IMR-90 (cell line): Measurements from ENCODE around the gene RHBDF2. TPM values are rescaled to one million over a fixed set of nuclear protein-coding genes. Genes with fewer than 3 reads are reported as not detected.
A peak's percentile ranks its signal among the peaks of the same experiment; 100 is the strongest.
"Not testable (repeated sequence)": the region's sequence is repeated elsewhere in the genome, so short reads cannot be mapped to it uniquely, and the experiment has no call there.

Source experiments
- ATAC-seq: fragments of 200-7000 bp; cut with Tn5 transposase; 2 replicates; pipeline ENCODE4 v1.9.1; 2020; ENCODE audit warnings: low read depth, mild to moderate bottlenecking, moderate library complexity
- BruUV-seq: library from RNA; stranded (reverse); fragments of 400-500 nt; replicated peaks from 2 replicates; lab custom pipeline; 2021; lab: Mats Ljungman, UMichigan
- CTCF ChIA-PET: fragments of 300-600 bp; formaldehyde crosslinking; extraction: SDS; loops from one replicate; lab custom pipeline; 2021; ENCODE audit warnings: antibody characterized with exemption; lab: Yijun Ruan, JAX
- POLR2A ChIA-PET: fragments of 300-600 bp; sonication (Branson Sonifier 250); formaldehyde crosslinking; loops from one replicate; lab custom pipeline; 2022; ENCODE audit warnings: antibody characterized with exemption; ENCODE audit not compliant: unreplicated experiment; lab: Charles Lee
- DNase-seq: peaks from one replicate; pipeline ENCODE4 v3.0.0; 2013
- H2AFZ ChIP-seq: replicated peaks from 2 replicates; pipeline ENCODE3; 2013; ENCODE audit warnings: low read length, mild to moderate bottlenecking; ENCODE audit not compliant: poor library complexity
- H2AK5ac ChIP-seq: 2 replicates; pipeline ENCODE4 v1.6.1; 2013; ENCODE audit warnings: low read depth, low read length, inconsistent platforms
- H2AK9ac ChIP-seq: replicated peaks from 2 replicates; pipeline ENCODE3; 2013; ENCODE audit warnings: mild to moderate bottlenecking, low read depth, low read length, moderate library complexity; ENCODE audit not compliant: poor library complexity
- H2BK120ac ChIP-seq: 2 replicates; pipeline ENCODE4 v1.6.1; 2013; ENCODE audit warnings: low read depth, low read length, inconsistent platforms
- H2BK15ac ChIP-seq: 3 replicates; pipeline ENCODE4 v1.6.1; 2013; ENCODE audit warnings: low read depth, low read length, inconsistent platforms
- H2BK20ac ChIP-seq: 2 replicates; pipeline ENCODE4 v1.6.1; 2013; ENCODE audit warnings: low read depth, mild to moderate bottlenecking, inconsistent platforms, low read length, moderate library complexity
- H2BK5ac ChIP-seq: 2 replicates; pipeline ENCODE4 v1.6.1; 2013; ENCODE audit warnings: mild to moderate bottlenecking, low read depth, low read length, inconsistent platforms; ENCODE audit not compliant: poor library complexity, severe bottlenecking
- H3K14ac ChIP-seq: replicated peaks from 2 replicates; pipeline ENCODE4 v1.6.1; 2013; ENCODE audit warnings: low read depth, low read length, inconsistent platforms
- H3K18ac ChIP-seq: 2 replicates; pipeline ENCODE4 v1.6.1; 2013; ENCODE audit warnings: low read depth, low read length, control low read depth
- H3K23ac ChIP-seq: 2 replicates; pipeline ENCODE4 v1.6.1; 2013; ENCODE audit warnings: low read depth, low read length, inconsistent platforms
- H3K27ac ChIP-seq: 2 replicates; pipeline ENCODE4 v1.5.1; 2013; ENCODE audit warnings: mild to moderate bottlenecking, control low read depth, low read length; ENCODE audit not compliant: insufficient read depth
- H3K27me3 ChIP-seq: 2 replicates; pipeline ENCODE4 v1.6.1; 2013; ENCODE audit warnings: low read length; ENCODE audit not compliant: control insufficient read depth, insufficient read depth
- H3K36me3 ChIP-seq: 2 replicates; pipeline ENCODE4 v1.6.1; 2013; ENCODE audit warnings: low read length, mixed read lengths; ENCODE audit not compliant: control insufficient read depth, insufficient read depth
- H3K4ac ChIP-seq: 2 replicates; pipeline ENCODE4 v1.6.1; 2013; ENCODE audit warnings: low read depth, low read length, inconsistent platforms
- H3K4me1 ChIP-seq: 2 replicates; pipeline ENCODE4 v1.6.1; 2013; ENCODE audit warnings: low read length, mixed read lengths; ENCODE audit not compliant: control insufficient read depth, insufficient read depth
- H3K4me2 ChIP-seq: 2 replicates; pipeline ENCODE4 v1.6.1; 2013; ENCODE audit warnings: low read depth, mild to moderate bottlenecking, control low read depth, low read length, moderate library complexity
- H3K4me3 ChIP-seq: 2 replicates; pipeline ENCODE4 v1.5.1; 2013; ENCODE audit warnings: low read depth, mild to moderate bottlenecking, control low read depth, low read length, moderate library complexity; ENCODE audit not compliant: insufficient read depth
- H3K56ac ChIP-seq: 2 replicates; pipeline ENCODE4 v1.6.1; 2013; ENCODE audit warnings: low read length, inconsistent platforms; ENCODE audit not compliant: insufficient read depth; ENCODE audit errors: extremely low read depth
- H3K79me1 ChIP-seq, 2 experiments: 2 replicates each; pipeline ENCODE4 v1.6.1; 2013; ENCODE audit warnings: low read length in 2 of 2, inconsistent platforms in 1 of 2, low read depth in 1 of 2
- H3K9ac ChIP-seq: 2 replicates; pipeline ENCODE4 v1.6.1; 2013; ENCODE audit warnings: low read depth, low read length, control low read depth
- H3K9me1 ChIP-seq: 2 replicates; pipeline ENCODE4 v1.6.1; 2013; ENCODE audit warnings: low read length, inconsistent platforms; ENCODE audit not compliant: insufficient read depth
- H3K9me3 ChIP-seq: 2 replicates; pipeline ENCODE4 v1.6.1; 2013; ENCODE audit warnings: low read length; ENCODE audit not compliant: control insufficient read depth, insufficient read depth
- H4K20me1 ChIP-seq: 2 replicates; pipeline ENCODE4 v1.6.1; 2013; ENCODE audit warnings: low read length, inconsistent platforms; ENCODE audit not compliant: insufficient read depth
- H4K5ac ChIP-seq: 2 replicates; pipeline ENCODE4 v1.6.1; 2013; ENCODE audit warnings: mild to moderate bottlenecking, low read depth, low read length, control low read depth
- H4K8ac ChIP-seq, 2 experiments: 2 replicates each; pipeline ENCODE4 v1.6.1; 2013; ENCODE audit warnings: low read depth in 2 of 2, low read length in 2 of 2, control low read depth in 1 of 2, inconsistent platforms in 1 of 2
- H4K91ac ChIP-seq: 2 replicates; pipeline ENCODE4 v1.6.1; 2013; ENCODE audit warnings: low read depth, low read length, inconsistent platforms; ENCODE audit not compliant: insufficient read depth
- MAFK ChIP-seq: IDR thresholded peaks from 2 replicates; pipeline ENCODE4 v1.6.1; 2012; ENCODE audit warnings: low read depth, low read length, improper control_type of control experiment
- POLR2A ChIP-seq: IDR thresholded peaks from 2 replicates; pipeline ENCODE4 v1.6.1; 2012; ENCODE audit warnings: mild to moderate bottlenecking, low read depth, low read length
- WGBS, 2 experiments: methylation state at CpG; one replicate each; pipeline versions ENCODE4 v1.1.5 to v1.1.7; 2013; ENCODE audit warnings: missing lambda C conversion rate in 2 of 2; ENCODE audit not compliant: insufficient read length in 1 of 2; ENCODE audit errors: extremely low coverage in 2 of 2; 5-methylcytosine and 5-hydroxymethylcytosine counted together
- dilution Hi-C: fragments of 300-500 bp; cut with HindIII; formaldehyde crosslinking; loops from one replicate; pipeline ENCODE4 v1.14.3; 2018; ENCODE audit warnings: low sequenced_read_pairs; ENCODE audit not compliant: unreplicated experiment
- in situ Hi-C: fragments of 300-500 bp; cut with MboI; formaldehyde crosslinking; loops from 3 replicates; pipeline ENCODE4 v1.14.3; 2019; ENCODE audit warnings: low sequenced_read_pairs, inconsistent platforms, mixed read lengths
- intact Hi-C: fragments of 100-400 bp; cut with micrococcal nuclease; formaldehyde crosslinking; loops from 2 replicates; pipeline ENCODE4 v1.10.0; 2022
- polyA plus RNA-seq, 3 experiments: library from polyadenylated mRNA; depleted of rRNA; stranded (reverse); fragments of >200 nt; gene quantifications; 2 replicates each; pipeline ENCODE4 v1.2.3, GENCODE V29; 2012; ENCODE audit warnings: low replicate concordance in 1 of 3
- total RNA-seq: library from RNA; depleted of rRNA; stranded (reverse); fragments of >200 nt; gene quantifications from 2 replicates; pipeline ENCODE4 v1.2.3, GENCODE V29; 2012

The RHBDF2 gene
- total and polyA plus RNA-seq, 2 of the 4 experiments (the other 2 are of a cell fraction) = 1.3 to 8.3 TPM

- TF ChIP-seq POLR2A (peak; percentile 67), MAFK (0 out of 2 replicates have a peak, but pooled peaks have one; percentile 19)
Measured at GRCh38 chr17:76515274-76515949, 14.2 kb upstream of the RHBDF2 start (continued).

GRCh38 chr17:76514355-76514754, 13.1 kb upstream of the RHBDF2 start:
- H3K79me1 ChIP-seq, H4K91ac ChIP-seq, H2BK20ac ChIP-seq, H3K9ac ChIP-seq, dilution Hi-C loops, H3K18ac ChIP-seq, H2AFZ ChIP-seq, H3K56ac ChIP-seq, intact Hi-C loops, in situ Hi-C loops, H3K36me3 ChIP-seq, H3K4me2 ChIP-seq, H4K5ac ChIP-seq, H3K23ac ChIP-seq, H3K4me3 ChIP-seq, H4K8ac ChIP-seq, POLR2A ChIA-PET, H4K20me1 ChIP-seq, H2BK5ac ChIP-seq, H2BK120ac ChIP-seq, BruUV-seq, H3K14ac ChIP-seq, H3K9me3 ChIP-seq, H2AK9ac ChIP-seq, H2AK5ac ChIP-seq, H3K4ac ChIP-seq, CTCF ChIA-PET, H3K9me1 ChIP-seq, DNase-seq, H3K27me3 ChIP-seq, ATAC-seq, H3K27ac ChIP-seq, H2BK15ac ChIP-seq: not testable (repeated sequence)
- peaks cover 10% of the 10 kb centered on the region for H3K4me1 ChIP-seq
- no CpG with 5 or more reads among the region's 6 CpGs for WGBS, 2 experiments
